ENCODE data around the gene CCDC102A. TPM values are rescaled to one million over a fixed set of nuclear protein-coding genes. Genes with fewer than 3 reads are reported as not detected.

The CCDC102A gene
- polyA plus RNA-seq, 3 donors: not detected

DNA sequence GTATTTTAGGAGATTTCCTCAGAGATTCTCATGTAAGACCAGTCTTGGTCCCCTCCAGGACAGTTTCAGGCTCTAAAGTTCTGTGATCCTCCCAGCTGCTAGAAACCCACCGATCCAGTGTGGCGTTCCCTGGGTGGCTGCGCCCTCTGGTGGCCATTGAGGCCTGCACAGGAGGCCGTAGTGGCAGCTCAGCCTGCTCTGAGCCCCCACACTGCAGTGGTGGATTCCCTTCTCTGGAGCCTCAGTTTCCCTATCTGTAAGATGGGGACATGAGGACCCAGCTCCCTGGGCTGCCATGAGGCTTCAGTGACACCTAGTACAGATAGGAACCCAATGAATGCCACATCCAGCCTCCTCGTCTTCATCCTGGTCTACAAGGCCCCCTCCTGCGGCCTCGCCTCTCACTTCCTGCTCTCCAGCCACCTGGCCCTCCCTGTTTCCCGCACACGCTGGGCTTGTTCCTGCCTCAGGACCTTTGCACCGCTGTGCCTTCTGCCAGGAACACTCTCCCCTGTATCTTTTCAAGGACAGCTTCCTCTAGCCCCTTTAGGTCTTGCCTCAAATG lies 16.5 kb downstream of the CCDC102A start:
- Mint-ChIP-seq H3K36me3 (no peaks in the 10 kb centered on the region), H3K4me1 (peaks cover 9% of the 10 kb centered on the region), H3K9me3 (peaks cover 0 to 2% (median 0%) of the 10 kb centered on the region in 7 donors), H3K27me3 (ENCODE audit: low read depth in 3 of 3) (peaks cover 26 to 30% (median 26%) of the 10 kb centered on the region in 3 donors), H3K4me3 (no peak overlapping the region), H3K27ac (no peak overlapping the region)
- Histone ChIP-seq H3K4me1 (ENCODE audit: control insufficient read depth in 1 of 2, insufficient read depth in 2 of 2, low read length in 2 of 2) (no peaks in the 10 kb centered on the region), H3K79me2 (ENCODE audit: insufficient read depth, low read length) (no peaks in the 10 kb centered on the region), H2AFZ (ENCODE audit: insufficient read depth, low read depth, low read length, poor library complexity, severe bottlenecking) (no peak overlapping the region), H3K9me3 (replicated peaks in 1 of 2; ENCODE audit: control insufficient read depth in 1 of 2, insufficient read depth in 1 of 2, low read length in 2 of 2) (no peaks in the 10 kb centered on the region), H3K4me3 (replicated peaks in 1 of 3; ENCODE audit: low read depth in 2 of 3, low read length in 3 of 3) (no peak overlapping the region), H3K27ac (ENCODE audit: low read depth in 1 of 2, low read length in 2 of 2) (no peak overlapping the region), H3K27me3 (ENCODE audit: control insufficient read depth in 2 of 2, insufficient read depth in 2 of 2, low read length in 2 of 2) (peaks cover 0 to 4% of the 10 kb centered on the region in 2 donors), H3K36me3 (replicated peaks in 1 of 2; ENCODE audit: control insufficient read depth in 1 of 2, insufficient read depth in 2 of 2, low read length in 2 of 2) (no peaks in the 10 kb centered on the region), H3K9ac (ENCODE audit: insufficient read depth, low read length, poor library complexity, severe bottlenecking) (no peak overlapping the region), H4K20me1 (ENCODE audit: insufficient read depth, low read length) (no peaks in the 10 kb centered on the region), H3K4me2 (replicated peaks; ENCODE audit: extremely low read depth, low read length, poor library complexity, severe bottlenecking) (no peak overlapping the region)
- whole genome bisulfite sequencing (ENCODE audit: insufficient coverage): 25% methylated on average over 10 of the region's 10 CpGs
- peak; percentile 51 to 66 (median 63) for DNase-seq
- TF ChIP-seq, protein P1, sequence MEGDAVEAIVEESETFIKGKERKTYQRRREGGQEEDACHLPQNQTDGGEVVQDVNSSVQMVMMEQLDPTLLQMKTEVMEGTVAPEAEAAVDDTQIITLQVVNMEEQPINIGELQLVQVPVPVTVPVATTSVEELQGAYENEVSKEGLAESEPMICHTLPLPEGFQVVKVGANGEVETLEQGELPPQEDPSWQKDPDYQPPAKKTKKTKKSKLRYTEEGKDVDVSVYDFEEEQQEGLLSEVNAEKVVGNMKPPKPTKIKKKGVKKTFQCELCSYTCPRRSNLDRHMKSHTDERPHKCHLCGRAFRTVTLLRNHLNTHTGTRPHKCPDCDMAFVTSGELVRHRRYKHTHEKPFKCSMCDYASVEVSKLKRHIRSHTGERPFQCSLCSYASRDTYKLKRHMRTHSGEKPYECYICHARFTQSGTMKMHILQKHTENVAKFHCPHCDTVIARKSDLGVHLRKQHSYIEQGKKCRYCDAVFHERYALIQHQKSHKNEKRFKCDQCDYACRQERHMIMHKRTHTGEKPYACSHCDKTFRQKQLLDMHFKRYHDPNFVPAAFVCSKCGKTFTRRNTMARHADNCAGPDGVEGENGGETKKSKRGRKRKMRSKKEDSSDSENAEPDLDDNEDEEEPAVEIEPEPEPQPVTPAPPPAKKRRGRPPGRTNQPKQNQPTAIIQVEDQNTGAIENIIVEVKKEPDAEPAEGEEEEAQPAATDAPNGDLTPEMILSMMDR (IDR thresholded peaks at IDR 0.05): peak; percentile 99
- intact Hi-C loops (cut with micrococcal nuclease): loop anchor here in 1 of 2 donors (5.0 kb wide), 1 partner anchor 218 kb away; no protein-coding TSS in a partner anchor

DNA sequence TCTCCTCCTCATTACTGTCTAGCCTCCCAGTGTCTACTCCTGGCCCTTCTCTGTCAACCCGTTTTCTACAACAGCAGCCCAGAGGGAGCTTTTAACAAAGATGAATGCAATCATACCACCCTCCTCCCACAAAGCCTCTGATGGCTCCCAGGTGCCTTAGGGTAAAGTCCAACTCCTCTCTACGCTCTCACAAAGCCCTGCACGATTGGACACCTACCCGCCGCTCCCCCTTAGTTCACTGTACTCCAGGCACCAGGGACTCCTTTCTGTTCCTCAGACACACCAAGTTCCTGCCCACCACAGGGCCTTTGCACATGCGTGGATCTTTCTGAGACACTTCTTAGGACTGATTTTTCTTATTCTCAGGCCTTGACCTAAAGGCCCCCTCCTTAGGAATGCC lies 17.4 kb downstream of the CCDC102A start:
- Histone ChIP-seq H3K4me3 (replicated peaks in 1 of 3; ENCODE audit: low read depth in 2 of 3, low read length in 3 of 3) (no peak overlapping the region), H3K27ac (ENCODE audit: low read depth in 1 of 2, low read length in 2 of 2) (no peak overlapping the region), H3K79me2 (ENCODE audit: insufficient read depth, low read length) (no peaks in the 10 kb centered on the region), H3K4me1 (ENCODE audit: control insufficient read depth in 1 of 2, insufficient read depth in 2 of 2, low read length in 2 of 2) (no peaks in the 10 kb centered on the region), H2AFZ (ENCODE audit: insufficient read depth, low read depth, low read length, poor library complexity, severe bottlenecking) (no peak overlapping the region), H3K36me3 (replicated peaks in 1 of 2; ENCODE audit: control insufficient read depth in 1 of 2, insufficient read depth in 2 of 2, low read length in 2 of 2) (no peaks in the 10 kb centered on the region), H3K4me2 (replicated peaks; ENCODE audit: extremely low read depth, low read length, poor library complexity, severe bottlenecking) (no peak overlapping the region), H3K9ac (ENCODE audit: insufficient read depth, low read length, poor library complexity, severe bottlenecking) (no peak overlapping the region), H4K20me1 (ENCODE audit: insufficient read depth, low read length) (no peaks in the 10 kb centered on the region), H3K27me3 (ENCODE audit: control insufficient read depth in 2 of 2, insufficient read depth in 2 of 2, low read length in 2 of 2) (peaks cover 0 to 4% of the 10 kb centered on the region in 2 donors), H3K9me3 (replicated peaks in 1 of 2; ENCODE audit: control insufficient read depth in 1 of 2, insufficient read depth in 1 of 2, low read length in 2 of 2) (no peaks in the 10 kb centered on the region)
- H3K27ac Mint-ChIP-seq: peak overlapping the region in 1 of 7 donors; percentile 59
- peaks cover 9% of the 10 kb centered on the region for H3K4me1 Mint-ChIP-seq
- H3K4me3 Mint-ChIP-seq: no peak overlapping the region
- no peak for DNase-seq
- 98% methylated on average over 6 of the region's 6 CpGs for WGBS (ENCODE audit: insufficient coverage)
- intact Hi-C loops (cut with micrococcal nuclease): loop anchor here in 1 of 2 donors (5.0 kb wide), 1 partner anchor 217 kb away; no protein-coding TSS in a partner anchor
- H3K9me3 Mint-ChIP-seq: peaks cover 0 to 3% (median 0%) of the 10 kb centered on the region in 7 donors
- TF ChIP-seq, protein P1 (IDR thresholded peaks at IDR 0.05): no peak
- no peaks in the 10 kb centered on the region for H3K36me3 Mint-ChIP-seq
- peaks cover 20 to 27% (median 24%) of the 10 kb centered on the region in 3 donors for H3K27me3 Mint-ChIP-seq (ENCODE audit: low read depth in 3 of 3)
